ENCODE results near the gene SPHK2.

SPHK2 gene

GRCh38 chr19:48624067-48624594 lies 4.8 kb downstream of the SPHK2 start:
- Histone ChIP-seq H3K27ac (replicated peaks) (no peak overlapping the region), H3K4me3 (replicated peaks; ENCODE audit: insufficient read depth, low read length) (no peak overlapping the region), H3K27me3 (ENCODE audit: insufficient read depth, poor library complexity, severe bottlenecking) (no peaks in the 10 kb centered on the region)
- peak in 1 of 2 experiments; percentile 87 for DNase-seq (ENCODE audit: low read depth in 1 of 2, low spot score in 1 of 2)
- TF ChIP-seq POLR2AphosphoS5 (IDR thresholded peaks at IDR 0.05; ENCODE audit: low read depth) (no peak), SPI1 (IDR thresholded peaks at IDR 0.05; ENCODE audit: borderline replicate concordance, low read depth) (no peak), GABPA (IDR thresholded peaks at IDR 0.05; ENCODE audit: low read depth) (no peak), CTCF (IDR thresholded peaks at IDR 0.05; ENCODE audit: insufficient read depth, low read length) (no peak)
- TF ChIP-seq, protein P1, sequence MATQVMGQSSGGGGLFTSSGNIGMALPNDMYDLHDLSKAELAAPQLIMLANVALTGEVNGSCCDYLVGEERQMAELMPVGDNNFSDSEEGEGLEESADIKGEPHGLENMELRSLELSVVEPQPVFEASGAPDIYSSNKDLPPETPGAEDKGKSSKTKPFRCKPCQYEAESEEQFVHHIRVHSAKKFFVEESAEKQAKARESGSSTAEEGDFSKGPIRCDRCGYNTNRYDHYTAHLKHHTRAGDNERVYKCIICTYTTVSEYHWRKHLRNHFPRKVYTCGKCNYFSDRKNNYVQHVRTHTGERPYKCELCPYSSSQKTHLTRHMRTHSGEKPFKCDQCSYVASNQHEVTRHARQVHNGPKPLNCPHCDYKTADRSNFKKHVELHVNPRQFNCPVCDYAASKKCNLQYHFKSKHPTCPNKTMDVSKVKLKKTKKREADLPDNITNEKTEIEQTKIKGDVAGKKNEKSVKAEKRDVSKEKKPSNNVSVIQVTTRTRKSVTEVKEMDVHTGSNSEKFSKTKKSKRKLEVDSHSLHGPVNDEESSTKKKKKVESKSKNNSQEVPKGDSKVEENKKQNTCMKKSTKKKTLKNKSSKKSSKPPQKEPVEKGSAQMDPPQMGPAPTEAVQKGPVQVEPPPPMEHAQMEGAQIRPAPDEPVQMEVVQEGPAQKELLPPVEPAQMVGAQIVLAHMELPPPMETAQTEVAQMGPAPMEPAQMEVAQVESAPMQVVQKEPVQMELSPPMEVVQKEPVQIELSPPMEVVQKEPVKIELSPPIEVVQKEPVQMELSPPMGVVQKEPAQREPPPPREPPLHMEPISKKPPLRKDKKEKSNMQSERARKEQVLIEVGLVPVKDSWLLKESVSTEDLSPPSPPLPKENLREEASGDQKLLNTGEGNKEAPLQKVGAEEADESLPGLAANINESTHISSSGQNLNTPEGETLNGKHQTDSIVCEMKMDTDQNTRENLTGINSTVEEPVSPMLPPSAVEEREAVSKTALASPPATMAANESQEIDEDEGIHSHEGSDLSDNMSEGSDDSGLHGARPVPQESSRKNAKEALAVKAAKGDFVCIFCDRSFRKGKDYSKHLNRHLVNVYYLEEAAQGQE (IDR thresholded peaks at IDR 0.05; ENCODE audit: insufficient replicate concordance, low read depth): no peak

- no peak for DNase-seq (ENCODE audit: low read depth in 1 of 2, low spot score in 1 of 2)
- TF ChIP-seq, protein P1 (IDR thresholded peaks at IDR 0.05; ENCODE audit: insufficient replicate concordance, low read depth): no peak
- TF ChIP-seq CTCF (IDR thresholded peaks at IDR 0.05; ENCODE audit: insufficient read depth, low read length): no peak
- TF ChIP-seq GABPA (IDR thresholded peaks at IDR 0.05; ENCODE audit: low read depth): no peak
- no peak for TF ChIP-seq SPI1 (IDR thresholded peaks at IDR 0.05; ENCODE audit: borderline replicate concordance, low read depth)
- TF ChIP-seq POLR2AphosphoS5 (IDR thresholded peaks at IDR 0.05; ENCODE audit: low read depth): no peak
- H3K4me3 ChIP-seq (replicated peaks; ENCODE audit: insufficient read depth, low read length): no peak overlapping the region
- H3K27me3 ChIP-seq (ENCODE audit: insufficient read depth, poor library complexity, severe bottlenecking): no peaks in the 10 kb centered on the region
- no peak overlapping the region for H3K27ac ChIP-seq (replicated peaks)
Measured at GRCh38 chr19:48624791-48625723, 5.8 kb downstream of the SPHK2 start.

- no peaks in the 10 kb centered on the region for H3K27me3 ChIP-seq (ENCODE audit: insufficient read depth, poor library complexity, severe bottlenecking)
- TF ChIP-seq SPI1 (IDR thresholded peaks at IDR 0.05; ENCODE audit: borderline replicate concordance, low read depth): no peak
- TF ChIP-seq POLR2AphosphoS5 (IDR thresholded peaks at IDR 0.05; ENCODE audit: low read depth): no peak
- no peak for TF ChIP-seq GABPA (IDR thresholded peaks at IDR 0.05; ENCODE audit: low read depth)
- TF ChIP-seq, protein P1 (IDR thresholded peaks at IDR 0.05; ENCODE audit: insufficient replicate concordance, low read depth): no peak
- TF ChIP-seq CTCF (IDR thresholded peaks at IDR 0.05; ENCODE audit: insufficient read depth, low read length): no peak
- H3K4me3 ChIP-seq (replicated peaks; ENCODE audit: insufficient read depth, low read length): no peak overlapping the region
- no peak overlapping the region for H3K27ac ChIP-seq (replicated peaks)
- DNase-seq (ENCODE audit: low read depth in 1 of 2, low spot score in 1 of 2): no peak
Measured at GRCh38 chr19:48625891-48626327, 6.6 kb downstream of the SPHK2 start.
